ENCODE data around the gene A3GALT2.

- no peak for TF ChIP-seq ZNF707 (tag by site-specific recombination; IDR thresholded peaks at IDR 0.05)
- TF ChIP-seq HOXA7 (CRISPR knock-in tag; IDR thresholded peaks at IDR 0.05; ENCODE audit: borderline replicate concordance) = no peak
- TF ChIP-seq ZNF366 (tag by site-specific recombination; conservative IDR thresholded peaks at IDR 0.05) = no peak
- TF ChIP-seq CTCF (tag by site-specific recombination; IDR thresholded peaks at IDR 0.05) = no peak
- no peak for TF ChIP-seq ZNF394 (tag by site-specific recombination; IDR thresholded peaks at IDR 0.05; ENCODE audit: borderline replicate concordance)
- no peak for TF ChIP-seq KLF16 (tag by site-specific recombination; IDR thresholded peaks at IDR 0.05)
- TF ChIP-seq ZNF146 (tag by site-specific recombination; IDR thresholded peaks at IDR 0.05) = no peak
- no peak for TF ChIP-seq ZNF555 (tag by site-specific recombination; conservative IDR thresholded peaks at IDR 0.05)
- no peak for TF ChIP-seq ZNF398 (tag by site-specific recombination; IDR thresholded peaks at IDR 0.05)
- TF ChIP-seq TRIM28 (IDR thresholded peaks at IDR 0.05; ENCODE audit: borderline replicate concordance, low read length) = no peak
- TF ChIP-seq ATF2 (tag by site-specific recombination; IDR thresholded peaks at IDR 0.05; ENCODE audit: low read depth) = no peak
Measured at GRCh38 chr1:33361532-33362235, 40.8 kb upstream of the A3GALT2 start.
